GM23248 (cell line): Measurements from ENCODE around the gene KLHL24. TPM values are rescaled to one million over a fixed set of nuclear protein-coding genes. Genes with fewer than 3 reads are reported as not detected.

Experiments used
- DNase-seq: peaks from one replicate; pipeline ENCODE4 v3.0.0-alpha.2; 2015
- H2AFZ ChIP-seq: fragments of 200-600 bp; sonication (generic); 2 replicates; pipeline ENCODE4 v1.6.1; 2016; ENCODE audit warnings: antibody characterized with exemption
- H3F3A ChIP-seq: fragments of 200-600 bp; sonication (generic); 2 replicates; pipeline ENCODE4 v1.6.1; 2016; ENCODE audit warnings: mild to moderate bottlenecking, antibody characterized with exemption, mixed run types; ENCODE audit not compliant: insufficient read depth
- H3K27ac ChIP-seq: fragments of 200-600 bp; sonication (generic); 2 replicates; pipeline ENCODE4 v1.5.1; 2016; ENCODE audit warnings: mild to moderate bottlenecking
- H3K27me3 ChIP-seq: fragments of 200-600 bp; sonication (generic); replicated peaks from 2 replicates; pipeline ENCODE4 v1.6.1; 2016; ENCODE audit warnings: mild to moderate bottlenecking; ENCODE audit not compliant: insufficient read depth
- H3K36me3 ChIP-seq: fragments of 200-600 bp; sonication (generic); 2 replicates; pipeline ENCODE4 v1.6.1; 2016; ENCODE audit warnings: low read depth, mild to moderate bottlenecking
- H3K4me1 ChIP-seq: fragments of 200-600 bp; sonication (generic); 2 replicates; pipeline ENCODE4 v1.6.1; 2016; ENCODE audit warnings: mild to moderate bottlenecking; ENCODE audit not compliant: insufficient read depth
- H3K4me2 ChIP-seq: fragments of 200-600 bp; sonication (generic); one replicate; pipeline ENCODE4 v1.6.1; 2016; ENCODE audit warnings: mild to moderate bottlenecking; ENCODE audit not compliant: unreplicated experiment
- H3K4me3 ChIP-seq: fragments of 200-600 bp; sonication (generic); 2 replicates; pipeline ENCODE4 v1.5.1; 2016; ENCODE audit warnings: mild to moderate bottlenecking
- H3K79me2 ChIP-seq: fragments of 200-600 bp; sonication (generic); 2 replicates; pipeline ENCODE4 v1.6.1; 2016; ENCODE audit warnings: mild to moderate bottlenecking; ENCODE audit not compliant: insufficient read depth
- H3K9ac ChIP-seq: fragments of 200-600 bp; sonication (generic); 2 replicates; pipeline ENCODE4 v1.6.1; 2016; ENCODE audit warnings: mild to moderate bottlenecking
- H3K9me2 ChIP-seq: fragments of 200-600 bp; sonication (generic); 2 replicates; pipeline ENCODE4 v1.6.1; 2016; ENCODE audit warnings: mixed run types, mild to moderate bottlenecking, moderate library complexity; ENCODE audit not compliant: insufficient read depth
- H3K9me3 ChIP-seq: fragments of 200-600 bp; sonication (generic); one replicate; pipeline ENCODE4 v1.6.1; 2017; ENCODE audit warnings: low read depth
- H4K20me1 ChIP-seq: fragments of 200-600 bp; sonication (generic); 2 replicates; pipeline ENCODE4 v1.6.0; 2016; ENCODE audit not compliant: insufficient read depth
- EZH2 ChIP-seq: fragments of 200-600 bp; sonication (generic); IDR thresholded peaks from 2 replicates; pipeline ENCODE4 v1.6.1; 2018; ENCODE audit warnings: antibody characterized with exemption, mild to moderate bottlenecking; ENCODE audit not compliant: insufficient read depth, poor library complexity, severe bottlenecking
- EZH2phosphoT487 ChIP-seq: fragments of 200-600 bp; sonication (generic); IDR thresholded peaks from 2 replicates; pipeline ENCODE4 v1.6.1; 2018; ENCODE audit warnings: antibody characterized with exemption, moderate library complexity, mild to moderate bottlenecking, low read depth; ENCODE audit not compliant: insufficient read depth
- WGBS, 2 experiments: methylation state at CpG; one replicate each; pipeline ENCODE4 v1.1.6; 2015 to 2017; ENCODE audit warnings: low lambda C conversion rate in 2 of 2, low coverage in 1 of 2; ENCODE audit errors: missing lambda C conversion rate in 2 of 2; 5-methylcytosine and 5-hydroxymethylcytosine counted together
- in situ Hi-C: fragments of 300-500 bp; cut with MboI; formaldehyde crosslinking; loops from 2 replicates; pipeline ENCODE4 v1.15.0; 2020
- polyA plus RNA-seq: library from polyadenylated mRNA; unstranded; fragments of >200 nt; fragmentation: Nextera tagmentation; extraction: Ambion mirVana; gene quantifications from 2 replicates; pipeline ENCODE4 v1.2.1, GENCODE V29; 2016
- total RNA-seq: library from RNA; depleted of rRNA; stranded (reverse); fragments of >200 nt; shearing (Covaris generic); gene quantifications from 2 replicates; pipeline ENCODE4 v1.2.3, GENCODE V29; 2014

Gene KLHL24
- total and polyA plus RNA-seq, 2 experiments from 2014 or later = 11.7 to 18.3 TPM

- Histone ChIP-seq H3K4me2 (no peak overlapping the region), H3K9me3 (no peaks in the 10 kb centered on the region), H3K27me3 (no peaks in the 10 kb centered on the region), H2AFZ (no peak overlapping the region), H3F3A (no peaks in the 10 kb centered on the region), H3K4me1 (no peaks in the 10 kb centered on the region), H3K9ac (no peak overlapping the region), H4K20me1 (no peaks in the 10 kb centered on the region), H3K9me2 (no peaks in the 10 kb centered on the region), H3K36me3 (peaks cover 6% of the 10 kb centered on the region), H3K4me3 (no peak overlapping the region), H3K79me2 (no peaks in the 10 kb centered on the region), H3K27ac (no peak overlapping the region)
- no peak for DNase-seq
- 80 to 83% methylated on average over 1 of the region's 1 CpG for WGBS, 2 experiments
- no peak for TF ChIP-seq EZH2
- TF ChIP-seq EZH2phosphoT487 = no peak
- in situ Hi-C loops = no loop called here
Observed at GRCh38 chr3:183654727-183655126, 19.3 kb downstream of the KLHL24 start.

GRCh38 chr3:183662099-183662498 is 26.7 kb downstream of the KLHL24 start:
- Histone ChIP-seq H3K36me3 (no peaks in the 10 kb centered on the region), H2AFZ (no peak overlapping the region), H4K20me1 (no peaks in the 10 kb centered on the region), H3K4me3 (no peak overlapping the region), H3K9ac (no peak overlapping the region), H3K4me2 (peak overlapping the region; percentile 32), H3K9me3 (no peaks in the 10 kb centered on the region), H3K27ac (no peak overlapping the region), H3K9me2 (no peaks in the 10 kb centered on the region), H3K79me2 (no peaks in the 10 kb centered on the region), H3K27me3 (no peaks in the 10 kb centered on the region), H3F3A (peaks cover 14% of the 10 kb centered on the region; the same call in 1 of the 2 replicates), H3K4me1 (peaks cover 45% of the 10 kb centered on the region)
- in situ Hi-C loops = no loop called here
- TF ChIP-seq EZH2 (no peak), EZH2phosphoT487 (no peak)
- 46 to 52% methylated on average over 3 of the region's 3 CpGs for WGBS, 2 experiments
- DNase-seq = peak; percentile 33

GRCh38 chr3:183664913-183665381 is 29.5 kb downstream of the KLHL24 start:
- 44 to 50% methylated on average over 3 of the region's 3 CpGs for WGBS, 2 experiments
- in situ Hi-C loops = no loop called here
- no peaks in the 10 kb centered on the region for H3K9me3 ChIP-seq
- H3K36me3 ChIP-seq = no peaks in the 10 kb centered on the region
- H3K27me3 ChIP-seq = no peaks in the 10 kb centered on the region
- H3K79me2 ChIP-seq = no peaks in the 10 kb centered on the region
- peak overlapping the region; percentile 42 for H3K27ac ChIP-seq
- peak; percentile 90 for DNase-seq
- no peaks in the 10 kb centered on the region for H3K9me2 ChIP-seq
- peak overlapping the region; percentile 50; the same call in 1 of the 2 replicates for H2AFZ ChIP-seq
- peaks cover 14% of the 10 kb centered on the region; the same call in 1 of the 2 replicates for H3F3A ChIP-seq
- TF ChIP-seq EZH2 (no peak), EZH2phosphoT487 (0 out of 2 replicates have a peak, but pooled peaks have one; percentile 63)
- no peak overlapping the region for H3K9ac ChIP-seq
- H3K4me1 ChIP-seq = peaks cover 45% of the 10 kb centered on the region
- H4K20me1 ChIP-seq = no peaks in the 10 kb centered on the region
- H3K4me2 ChIP-seq = peak overlapping the region; percentile 15
- H3K4me3 ChIP-seq = no peak overlapping the region

- no peak overlapping the region for H3K9ac ChIP-seq
- no peak overlapping the region for H3K27ac ChIP-seq
- H3K79me2 ChIP-seq = no peaks in the 10 kb centered on the region
- H4K20me1 ChIP-seq = no peaks in the 10 kb centered on the region
- in situ Hi-C loops = no loop called here
- H2AFZ ChIP-seq = no peak overlapping the region
- H3K36me3 ChIP-seq = 0 out of 2 replicates have a peak, but pooled peaks cover 3% of the 10 kb centered on the region
- no peaks in the 10 kb centered on the region for H3K4me1 ChIP-seq
- H3K4me3 ChIP-seq = no peak overlapping the region
- WGBS, 2 experiments = 98% methylated on average over 3 of the region's 3 CpGs
- DNase-seq = no peak
- no peaks in the 10 kb centered on the region for H3K27me3 ChIP-seq
- no peak overlapping the region for H3K4me2 ChIP-seq
- TF ChIP-seq EZH2phosphoT487 = no peak
- no peak for TF ChIP-seq EZH2
- no peaks in the 10 kb centered on the region for H3F3A ChIP-seq
- H3K9me2 ChIP-seq = no peaks in the 10 kb centered on the region
- no peaks in the 10 kb centered on the region for H3K9me3 ChIP-seq
Observed at GRCh38 chr3:183680061-183680460, 44.6 kb downstream of the KLHL24 start.
